Uterus (tissue), 4 donors: ENCODE measurements around the gene ZG16. TPM values are rescaled to one million over a fixed set of nuclear protein-coding genes. Genes with fewer than 3 reads are reported as not detected.

Experiments used
- DNase-seq, 2 donors: peaks; one replicate each; pipeline ENCODE4 v3.0.0-alpha.2; 2019 to 2020
- H3K27ac ChIP-seq, 2 donors: fragments of 200-600 bp; sonication (generic); 1 replicate in 1 of 2; 2 replicates in 1 of 2; pipeline ENCODE4 v1.5.1; 2016 to 2018
- H3K27me3 ChIP-seq, 2 donors: fragments of 200-600 bp; sonication (generic); one replicate each; pipeline ENCODE4 v1.5.1; 2018 to 2019; ENCODE audit warnings: control low read depth in 1 of 2
- H3K36me3 ChIP-seq, 2 donors: fragments of 200-600 bp; sonication (generic); one replicate each; pipeline ENCODE4 v1.5.1; 2019; ENCODE audit warnings: control low read depth in 1 of 2
- H3K4me1 ChIP-seq, 2 donors: fragments of 200-600 bp; sonication (generic); one replicate each; pipeline ENCODE4 v1.5.1; 2018 to 2019; ENCODE audit warnings: control low read depth in 1 of 2
- H3K4me3 ChIP-seq, 2 donors: fragments of 200-600 bp; sonication (generic); 1 replicate in 1 of 2; 2 replicates in 1 of 2; pipeline ENCODE4 v1.5.1; 2018 to 2019; ENCODE audit warnings: mild to moderate bottlenecking in 1 of 2
- H3K9me3 ChIP-seq, 2 donors: fragments of 200-600 bp; sonication (generic); one replicate each; pipeline ENCODE4 v1.5.1; 2019; ENCODE audit warnings: control low read depth in 1 of 2
- CTCF ChIP-seq, 4 experiments: fragments of 200-600 bp in 2 of 4; fragments of 450-650 bp in 2 of 4; sonication (generic) in 2 of 4; IDR thresholded peaks; one replicate each; pipeline ENCODE4 v1.5.1; 2016 to 2019; ENCODE audit warnings: antibody characterized with exemption in 4 of 4, mild to moderate bottlenecking in 2 of 4, moderate library complexity in 1 of 4
- POLR2A ChIP-seq, 2 donors: fragments of 450-650 bp; IDR thresholded peaks; one replicate each; pipeline ENCODE4 v1.6.1; 2016; ENCODE audit warnings: antibody characterized with exemption in 2 of 2, mild to moderate bottlenecking in 1 of 2, moderate library complexity in 1 of 2
- intact Hi-C: fragments of 100-400 bp; cut with DNase I; formaldehyde crosslinking; loops from one replicate; pipeline ENCODE4 v1.15.1; 2023; ENCODE audit warnings: low total_unique reads
- total RNA-seq, 4 donors: library from RNA; depleted of rRNA in 3 of 4; stranded (reverse); fragments of >200 nt in 3 of 4; gene quantifications; one replicate each; pipeline versions ENCODE4 v1.1.0 to v1.2.4, GENCODE V29; 2014 to 2023
- donor health status: DM: yes; HTN: yes; CAD: no.

The ZG16 gene
- total RNA-seq, 4 donors from 2014 or later, result under 0.01 TPM; not detected in 3

GRCh38 chr16:29816694-29817441 is 38.8 kb downstream of the ZG16 start:
- Histone ChIP-seq H3K4me1 (peaks cover 0 to 11% of the 10 kb centered on the region in 2 donors), H3K9me3 (no peaks in the 10 kb centered on the region), H3K36me3 (no peaks in the 10 kb centered on the region), H3K27ac (peak overlapping the region; percentile 96 to 99), H3K27me3 (no peaks in the 10 kb centered on the region), H3K4me3 (peak overlapping the region; percentile 72 to 90)
- intact Hi-C loops, result no loop called here
- DNase-seq, result peak; percentile 63 to 65
- TF ChIP-seq CTCF (IDR thresholded peaks at IDR 0.05) (no peak), POLR2A (IDR thresholded peaks at IDR 0.05) (no peak)

DNA sequence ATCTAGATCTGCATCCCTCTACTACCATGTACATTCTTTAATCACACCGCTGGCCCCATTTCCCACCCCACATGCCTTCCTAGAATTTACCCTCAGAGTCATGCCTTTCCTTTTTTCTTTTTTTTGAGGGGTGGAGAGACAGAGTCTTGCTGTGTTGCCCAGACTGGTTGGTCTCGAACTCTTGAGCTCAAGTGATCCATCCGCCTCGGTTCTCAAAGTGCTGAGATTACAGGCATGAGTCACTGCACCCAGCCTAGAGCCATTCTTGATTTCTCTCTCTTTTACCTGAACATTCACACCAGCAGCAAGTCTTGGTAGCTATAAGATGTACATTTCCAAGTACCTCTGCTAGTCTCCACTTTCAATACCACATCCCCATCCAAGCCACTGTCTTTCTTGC is 40.0 kb downstream of the ZG16 start:
- TF ChIP-seq POLR2A (IDR thresholded peaks at IDR 0.05) (no peak), CTCF (IDR thresholded peaks at IDR 0.05) (no peak)
- H3K4me1 ChIP-seq, result peaks cover 4 to 7% of the 10 kb centered on the region in 2 donors
- no peak overlapping the region for H3K4me3 ChIP-seq
- DNase-seq, result no peak
- H3K36me3 ChIP-seq, result no peaks in the 10 kb centered on the region
- intact Hi-C loops, result no loop called here
- no peaks in the 10 kb centered on the region for H3K9me3 ChIP-seq
- no peak overlapping the region for H3K27ac ChIP-seq
- H3K27me3 ChIP-seq, result no peaks in the 10 kb centered on the region

DNA sequence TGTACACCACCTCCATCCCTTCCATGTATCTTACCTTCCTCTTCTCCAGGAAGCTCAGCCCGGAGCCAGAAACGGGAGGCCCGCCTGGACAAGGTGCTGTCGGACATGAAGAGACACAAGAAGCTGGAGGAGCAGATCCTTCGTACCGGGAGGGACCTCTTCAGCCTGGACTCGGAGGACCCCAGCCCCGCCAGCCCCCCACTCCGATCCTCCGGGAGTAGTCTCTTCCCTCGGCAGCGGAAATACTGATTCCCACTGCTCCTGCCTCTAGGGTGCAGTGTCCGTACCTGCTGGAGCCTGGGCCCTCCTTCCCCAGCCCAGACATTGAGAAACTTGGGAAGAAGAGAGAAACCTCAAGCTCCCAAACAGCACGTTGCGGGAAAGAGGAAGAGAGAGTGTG is 41.5 kb downstream of the ZG16 start:
- H3K27me3 ChIP-seq, result no peaks in the 10 kb centered on the region
- TF ChIP-seq POLR2A (IDR thresholded peaks at IDR 0.05) (no peak), CTCF (IDR thresholded peaks at IDR 0.05) (no peak)
- peaks cover 4% of the 10 kb centered on the region in 2 donors for H3K4me1 ChIP-seq
- H3K27ac ChIP-seq, result peak overlapping the region; percentile 85 to 91
- intact Hi-C loops, result no loop called here
- no peaks in the 10 kb centered on the region for H3K36me3 ChIP-seq
- no peak for DNase-seq
- no peaks in the 10 kb centered on the region for H3K9me3 ChIP-seq
- H3K4me3 ChIP-seq, result no peak overlapping the region

GRCh38 chr16:29820271-29820701 is 42.2 kb downstream of the ZG16 start, which contains the start of gene MVP:
Gene MVP (plus strand): TSS chr16:29820462. CDS start chr16:29830550, 10,088 bp downstream.
- Histone ChIP-seq H3K9me3 (no peaks in the 10 kb centered on the region), H3K4me1 (peaks cover 7 to 10% of the 10 kb centered on the region in 2 donors), H3K27me3 (no peaks in the 10 kb centered on the region), H3K36me3 (no peaks in the 10 kb centered on the region), H3K27ac (peak within 1 kb of the TSS; percentile 85 to 91), H3K4me3 (peak within 1 kb of the TSS; percentile 50 to 68)
- DNase-seq, result peak; percentile 61 to 73
- intact Hi-C loops, result no loop called here
- TF ChIP-seq POLR2A (IDR thresholded peaks at IDR 0.05), result peak; percentile 25
- TF ChIP-seq CTCF (IDR thresholded peaks at IDR 0.05), result no peak
